IMR-90 (cell line): Measurements from ENCODE around the gene NDOR1. TPM values are rescaled to one million over a fixed set of nuclear protein-coding genes. Genes with fewer than 3 reads are reported as not detected.
A peak's percentile ranks its signal among the peaks of the same experiment; 100 is the strongest.

ENCODE experiments used
- ATAC-seq: fragments of 200-7000 bp; cut with Tn5 transposase; 2 replicates; pipeline ENCODE4 v1.9.1; 2020; ENCODE audit warnings: low read depth, mild to moderate bottlenecking, moderate library complexity
- BruUV-seq: library from RNA; stranded (reverse); fragments of 400-500 nt; replicated peaks from 2 replicates; lab custom pipeline; 2021; lab: Mats Ljungman, UMichigan
- CTCF ChIA-PET: fragments of 300-600 bp; formaldehyde crosslinking; extraction: SDS; loops from one replicate; lab custom pipeline; 2021; ENCODE audit warnings: antibody characterized with exemption; lab: Yijun Ruan, JAX
- POLR2A ChIA-PET: fragments of 300-600 bp; sonication (Branson Sonifier 250); formaldehyde crosslinking; loops from one replicate; lab custom pipeline; 2022; ENCODE audit warnings: antibody characterized with exemption; ENCODE audit not compliant: unreplicated experiment; lab: Charles Lee
- DNase-seq: peaks from one replicate; pipeline ENCODE4 v3.0.0; 2013
- H2AFZ ChIP-seq: replicated peaks from 2 replicates; pipeline ENCODE3; 2013; ENCODE audit warnings: low read length, mild to moderate bottlenecking; ENCODE audit not compliant: poor library complexity
- H2AK5ac ChIP-seq: 2 replicates; pipeline ENCODE4 v1.6.1; 2013; ENCODE audit warnings: low read depth, low read length, inconsistent platforms
- H2AK9ac ChIP-seq: replicated peaks from 2 replicates; pipeline ENCODE3; 2013; ENCODE audit warnings: mild to moderate bottlenecking, low read depth, low read length, moderate library complexity; ENCODE audit not compliant: poor library complexity
- H2BK120ac ChIP-seq: 2 replicates; pipeline ENCODE4 v1.6.1; 2013; ENCODE audit warnings: low read depth, low read length, inconsistent platforms
- H2BK15ac ChIP-seq: 3 replicates; pipeline ENCODE4 v1.6.1; 2013; ENCODE audit warnings: low read depth, low read length, inconsistent platforms
- H2BK20ac ChIP-seq: 2 replicates; pipeline ENCODE4 v1.6.1; 2013; ENCODE audit warnings: low read depth, mild to moderate bottlenecking, inconsistent platforms, low read length, moderate library complexity
- H2BK5ac ChIP-seq: 2 replicates; pipeline ENCODE4 v1.6.1; 2013; ENCODE audit warnings: mild to moderate bottlenecking, low read depth, low read length, inconsistent platforms; ENCODE audit not compliant: poor library complexity, severe bottlenecking
- H3K14ac ChIP-seq: replicated peaks from 2 replicates; pipeline ENCODE4 v1.6.1; 2013; ENCODE audit warnings: low read depth, low read length, inconsistent platforms
- H3K18ac ChIP-seq: 2 replicates; pipeline ENCODE4 v1.6.1; 2013; ENCODE audit warnings: low read depth, low read length, control low read depth
- H3K23ac ChIP-seq: 2 replicates; pipeline ENCODE4 v1.6.1; 2013; ENCODE audit warnings: low read depth, low read length, inconsistent platforms
- H3K27ac ChIP-seq: 2 replicates; pipeline ENCODE4 v1.5.1; 2013; ENCODE audit warnings: mild to moderate bottlenecking, control low read depth, low read length; ENCODE audit not compliant: insufficient read depth
- H3K27me3 ChIP-seq: 2 replicates; pipeline ENCODE4 v1.6.1; 2013; ENCODE audit warnings: low read length; ENCODE audit not compliant: control insufficient read depth, insufficient read depth
- H3K36me3 ChIP-seq: 2 replicates; pipeline ENCODE4 v1.6.1; 2013; ENCODE audit warnings: low read length, mixed read lengths; ENCODE audit not compliant: control insufficient read depth, insufficient read depth
- H3K4ac ChIP-seq: 2 replicates; pipeline ENCODE4 v1.6.1; 2013; ENCODE audit warnings: low read depth, low read length, inconsistent platforms
- H3K4me1 ChIP-seq: 2 replicates; pipeline ENCODE4 v1.6.1; 2013; ENCODE audit warnings: low read length, mixed read lengths; ENCODE audit not compliant: control insufficient read depth, insufficient read depth
- H3K4me2 ChIP-seq: 2 replicates; pipeline ENCODE4 v1.6.1; 2013; ENCODE audit warnings: low read depth, mild to moderate bottlenecking, control low read depth, low read length, moderate library complexity
- H3K4me3 ChIP-seq: 2 replicates; pipeline ENCODE4 v1.5.1; 2013; ENCODE audit warnings: low read depth, mild to moderate bottlenecking, control low read depth, low read length, moderate library complexity; ENCODE audit not compliant: insufficient read depth
- H3K56ac ChIP-seq: 2 replicates; pipeline ENCODE4 v1.6.1; 2013; ENCODE audit warnings: low read length, inconsistent platforms; ENCODE audit not compliant: insufficient read depth; ENCODE audit errors: extremely low read depth
- H3K79me1 ChIP-seq, 2 experiments: 2 replicates each; pipeline ENCODE4 v1.6.1; 2013; ENCODE audit warnings: low read length in 2 of 2, inconsistent platforms in 1 of 2, low read depth in 1 of 2
- H3K9ac ChIP-seq: 2 replicates; pipeline ENCODE4 v1.6.1; 2013; ENCODE audit warnings: low read depth, low read length, control low read depth
- H3K9me1 ChIP-seq: 2 replicates; pipeline ENCODE4 v1.6.1; 2013; ENCODE audit warnings: low read length, inconsistent platforms; ENCODE audit not compliant: insufficient read depth
- H3K9me3 ChIP-seq: 2 replicates; pipeline ENCODE4 v1.6.1; 2013; ENCODE audit warnings: low read length; ENCODE audit not compliant: control insufficient read depth, insufficient read depth
- H4K20me1 ChIP-seq: 2 replicates; pipeline ENCODE4 v1.6.1; 2013; ENCODE audit warnings: low read length, inconsistent platforms; ENCODE audit not compliant: insufficient read depth
- H4K5ac ChIP-seq: 2 replicates; pipeline ENCODE4 v1.6.1; 2013; ENCODE audit warnings: mild to moderate bottlenecking, low read depth, low read length, control low read depth
- H4K8ac ChIP-seq, 2 experiments: 2 replicates each; pipeline ENCODE4 v1.6.1; 2013; ENCODE audit warnings: low read depth in 2 of 2, low read length in 2 of 2, control low read depth in 1 of 2, inconsistent platforms in 1 of 2
- H4K91ac ChIP-seq: 2 replicates; pipeline ENCODE4 v1.6.1; 2013; ENCODE audit warnings: low read depth, low read length, inconsistent platforms; ENCODE audit not compliant: insufficient read depth
- BHLHE40 ChIP-seq: fragments of 150-350 bp; IDR thresholded peaks from 2 replicates; pipeline ENCODE4 v1.6.1; 2016; ENCODE audit warnings: mild to moderate bottlenecking, low read depth, low read length
- CEBPB ChIP-seq: IDR thresholded peaks from 2 replicates; pipeline ENCODE4 v1.6.1; 2012; ENCODE audit warnings: low read depth, low read length, improper control_type of control experiment
- CHD1 ChIP-seq: IDR thresholded peaks from 2 replicates; pipeline ENCODE4 v1.6.1; 2012; ENCODE audit warnings: low read depth, low read length, improper control_type of control experiment
- FOS ChIP-seq: fragments of 150-350 bp; IDR thresholded peaks from 2 replicates; pipeline ENCODE4 v1.6.1; 2016; ENCODE audit warnings: low read depth, low read length
- MAFK ChIP-seq: IDR thresholded peaks from 2 replicates; pipeline ENCODE4 v1.6.1; 2012; ENCODE audit warnings: low read depth, low read length, improper control_type of control experiment
- MAZ ChIP-seq: IDR thresholded peaks from 2 replicates; pipeline ENCODE4 v1.6.1; 2012; ENCODE audit warnings: low read depth, mild to moderate bottlenecking, low read length, improper control_type of control experiment, moderate library complexity, borderline replicate concordance
- MXI1 ChIP-seq: IDR thresholded peaks from 2 replicates; pipeline ENCODE4 v1.6.1; 2012; ENCODE audit warnings: low read depth, mild to moderate bottlenecking, low read length, moderate library complexity, borderline replicate concordance
- NFE2L2 ChIP-seq: fragments of 150-350 bp; IDR thresholded peaks from 2 replicates; pipeline ENCODE4 v1.6.1; 2016; ENCODE audit warnings: low read depth, mild to moderate bottlenecking, low read length
- POLR2A ChIP-seq: IDR thresholded peaks from 2 replicates; pipeline ENCODE4 v1.6.1; 2012; ENCODE audit warnings: mild to moderate bottlenecking, low read depth, low read length
- RAD21 ChIP-seq: IDR thresholded peaks from 2 replicates; pipeline ENCODE4 v1.6.1; 2012; ENCODE audit warnings: low read length, improper control_type of control experiment
- RFX5 ChIP-seq: IDR thresholded peaks from 2 replicates; pipeline ENCODE4 v1.8.0; 2012; ENCODE audit warnings: low read depth, mild to moderate bottlenecking, low read length, moderate library complexity
- SMC3 ChIP-seq: fragments of 150-350 bp; IDR thresholded peaks from 2 replicates; pipeline ENCODE4 v1.6.1; 2016; ENCODE audit warnings: low read depth, mild to moderate bottlenecking, antibody characterized with exemption, low read length, moderate library complexity
- USF2 ChIP-seq: fragments of 150-350 bp; IDR thresholded peaks from 2 replicates; pipeline ENCODE4 v1.6.1; 2017; ENCODE audit warnings: mild to moderate bottlenecking, antibody characterized with exemption, low read length, low read depth
- whole genome bisulfite sequencing, 2 experiments: methylation state at CpG; one replicate each; pipeline versions ENCODE4 v1.1.5 to v1.1.7; 2013; ENCODE audit warnings: missing lambda C conversion rate in 2 of 2; ENCODE audit not compliant: insufficient read length in 1 of 2; ENCODE audit errors: extremely low coverage in 2 of 2; 5-methylcytosine and 5-hydroxymethylcytosine counted together
- dilution Hi-C: fragments of 300-500 bp; cut with HindIII; formaldehyde crosslinking; loops from one replicate; pipeline ENCODE4 v1.14.3; 2018; ENCODE audit warnings: low sequenced_read_pairs; ENCODE audit not compliant: unreplicated experiment
- in situ Hi-C: fragments of 300-500 bp; cut with MboI; formaldehyde crosslinking; loops from 3 replicates; pipeline ENCODE4 v1.14.3; 2019; ENCODE audit warnings: low sequenced_read_pairs, inconsistent platforms, mixed read lengths
- intact Hi-C: fragments of 100-400 bp; cut with micrococcal nuclease; formaldehyde crosslinking; loops from 2 replicates; pipeline ENCODE4 v1.10.0; 2022
- polyA plus RNA-seq, 3 experiments: library from polyadenylated mRNA; depleted of rRNA; stranded (reverse); fragments of >200 nt; gene quantifications; 2 replicates each; pipeline ENCODE4 v1.2.3, GENCODE V29; 2012; ENCODE audit warnings: low replicate concordance in 1 of 3
- total RNA-seq: library from RNA; depleted of rRNA; stranded (reverse); fragments of >200 nt; gene quantifications from 2 replicates; pipeline ENCODE4 v1.2.3, GENCODE V29; 2012
- TF ChIP-seq, protein P1 (sequence below): conservative IDR thresholded peaks from 2 replicates; pipeline ENCODE4 v1.5.1; 2012; ENCODE audit warnings: mild to moderate bottlenecking, low read depth, low read length, improper control_type of control experiment

The NDOR1 gene
- total and polyA plus RNA-seq, 2 of the 4 experiments (the other 2 are of a cell fraction), result 0.90 to 10.6 TPM

DNA sequence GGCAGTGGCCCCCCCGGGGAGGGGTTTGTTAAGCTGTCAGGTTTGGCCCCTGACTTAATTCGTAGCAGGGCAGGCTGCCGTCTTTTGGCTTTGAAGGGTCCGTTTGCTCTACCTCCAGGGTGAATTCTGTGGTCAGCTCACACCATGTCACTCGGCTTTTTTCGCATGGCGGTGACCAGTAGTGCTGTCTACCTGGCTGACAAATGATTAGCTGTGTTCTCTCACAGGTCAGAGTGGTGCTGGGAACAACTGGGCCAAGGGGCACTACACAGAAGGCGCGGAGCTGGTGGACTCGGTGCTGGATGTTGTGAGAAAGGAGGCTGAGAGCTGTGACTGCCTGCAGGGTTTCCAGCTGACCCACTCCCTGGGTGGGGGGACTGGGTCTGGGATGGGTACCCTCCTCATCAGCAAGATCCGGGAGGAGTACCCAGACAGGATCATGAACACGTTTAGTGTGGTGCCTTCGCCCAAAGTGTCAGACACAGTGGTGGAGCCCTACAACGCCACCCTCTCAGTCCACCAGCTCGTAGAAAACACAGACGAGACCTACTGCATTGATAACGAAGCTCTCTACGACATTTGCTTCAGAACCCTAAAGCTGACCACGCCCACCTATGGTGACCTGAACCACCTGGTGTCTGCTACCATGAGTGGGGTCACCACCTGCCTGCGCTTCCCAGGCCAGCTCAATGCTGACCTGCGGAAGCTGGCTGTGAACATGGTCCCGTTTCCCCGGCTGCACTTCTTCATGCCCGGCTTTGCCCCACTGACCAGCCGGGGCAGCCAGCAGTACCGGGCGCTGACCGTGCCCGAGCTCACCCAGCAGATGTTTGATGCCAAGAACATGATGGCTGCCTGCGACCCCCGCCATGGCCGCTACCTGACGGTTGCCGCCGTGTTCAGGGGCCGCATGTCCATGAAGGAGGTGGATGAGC is 37.0 kb downstream of the NDOR1 start:
- H3K23ac ChIP-seq, result peak overlapping the region; percentile 14
- H3K4ac ChIP-seq, result no peak overlapping the region
- H3K36me3 ChIP-seq, result peaks cover 19% of the 10 kb centered on the region
- no peak for DNase-seq
- peaks cover 36% of the 10 kb centered on the region for H4K20me1 ChIP-seq
- peak overlapping the region; percentile 59 for H3K56ac ChIP-seq
- dilution Hi-C loops, result no loop called here
- no peak for ATAC-seq
- H2AFZ ChIP-seq, result no peak overlapping the region
- in situ Hi-C loops, result no loop called here
- no TSS peak for BruUV-seq
- H3K27ac ChIP-seq, result peak overlapping the region; percentile 77; the same call in 1 of the 2 replicates
- intact Hi-C loops, result no loop called here
- no peak overlapping the region for H4K8ac ChIP-seq
- no peak overlapping the region for H2BK120ac ChIP-seq
- H3K18ac ChIP-seq, result no peak overlapping the region
- peak overlapping the region; percentile 50 for H3K4me3 ChIP-seq
- H2BK20ac ChIP-seq, result no peak overlapping the region
- peak overlapping the region; percentile 94 for H3K4me2 ChIP-seq
- H3K9me3 ChIP-seq, result no peaks in the 10 kb centered on the region
- H3K9ac ChIP-seq, result peak overlapping the region; percentile 90
- no peak overlapping the region for H2BK15ac ChIP-seq
- H2AK9ac ChIP-seq, result no peak overlapping the region
- H3K14ac ChIP-seq, result peak overlapping the region; percentile 48; the same call in 1 of the 2 replicates
- no peak overlapping the region for H4K91ac ChIP-seq
- peaks cover 9 to 44% of the 10 kb centered on the region in 2 experiments; a peak in 3 of 4 replicates for H3K79me1 ChIP-seq
- ChIA-PET CTCF (no interaction called here), POLR2A (no interaction called here)
- WGBS, 2 experiments, result 62% methylated on average over 17 of the region's 36 CpGs; no CpG with 5 or more reads in 1 of the 2 experiments
- H3K9me1 ChIP-seq, result peaks cover 4% of the 10 kb centered on the region
- no peak overlapping the region; the same call in 1 of the 2 replicates for H2AK5ac ChIP-seq
- H3K27me3 ChIP-seq, result no peaks in the 10 kb centered on the region
- no peak overlapping the region for H2BK5ac ChIP-seq
- H3K4me1 ChIP-seq, result peaks cover 9% of the 10 kb centered on the region; the same call in 1 of the 2 replicates
- H4K5ac ChIP-seq, result no peak overlapping the region
- TF ChIP-seq NFE2L2 (no peak), CHD1 (no peak; the same call in 1 of the 2 replicates), RFX5 (no peak), MAZ (no peak), MXI1 (no peak), POLR2A (no peak), SMC3 (no peak), CEBPB (no peak), BHLHE40 (no peak), FOS (no peak), RAD21 (no peak), MAFK (no peak), USF2 (no peak)
- TF ChIP-seq, protein P1, sequence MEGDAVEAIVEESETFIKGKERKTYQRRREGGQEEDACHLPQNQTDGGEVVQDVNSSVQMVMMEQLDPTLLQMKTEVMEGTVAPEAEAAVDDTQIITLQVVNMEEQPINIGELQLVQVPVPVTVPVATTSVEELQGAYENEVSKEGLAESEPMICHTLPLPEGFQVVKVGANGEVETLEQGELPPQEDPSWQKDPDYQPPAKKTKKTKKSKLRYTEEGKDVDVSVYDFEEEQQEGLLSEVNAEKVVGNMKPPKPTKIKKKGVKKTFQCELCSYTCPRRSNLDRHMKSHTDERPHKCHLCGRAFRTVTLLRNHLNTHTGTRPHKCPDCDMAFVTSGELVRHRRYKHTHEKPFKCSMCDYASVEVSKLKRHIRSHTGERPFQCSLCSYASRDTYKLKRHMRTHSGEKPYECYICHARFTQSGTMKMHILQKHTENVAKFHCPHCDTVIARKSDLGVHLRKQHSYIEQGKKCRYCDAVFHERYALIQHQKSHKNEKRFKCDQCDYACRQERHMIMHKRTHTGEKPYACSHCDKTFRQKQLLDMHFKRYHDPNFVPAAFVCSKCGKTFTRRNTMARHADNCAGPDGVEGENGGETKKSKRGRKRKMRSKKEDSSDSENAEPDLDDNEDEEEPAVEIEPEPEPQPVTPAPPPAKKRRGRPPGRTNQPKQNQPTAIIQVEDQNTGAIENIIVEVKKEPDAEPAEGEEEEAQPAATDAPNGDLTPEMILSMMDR, result no peak
